Measurements from ENCODE around the gene GRM3. TPM values are rescaled to one million over a fixed set of nuclear protein-coding genes. Genes with fewer than 3 reads are reported as not detected.

Gene GRM3
- total and polyA plus RNA-seq, 2 of the 4 experiments (the other 2 are of a cell fraction), result not detected

GRCh38 chr7:86911659-86912058, 267.9 kb downstream of the GRM3 start:
- H3K4ac ChIP-seq (ENCODE audit: low read depth, low read length), result no peak overlapping the region
- no CpG with 5 or more reads among the region's 1 CpG for whole genome bisulfite sequencing, 2 experiments (ENCODE audit: extremely low coverage in 2 of 2, insufficient read length in 1 of 2)
- no peaks in the 10 kb centered on the region for H3K4me1 ChIP-seq (ENCODE audit: control insufficient read depth, insufficient read depth, low read length)
- H3K9ac ChIP-seq (ENCODE audit: low read depth, low read length), result no peak overlapping the region
- no peak overlapping the region for H3K27ac ChIP-seq (ENCODE audit: insufficient read depth, low read length)
- H3K14ac ChIP-seq (replicated peaks; ENCODE audit: low read depth, low read length), result no peak overlapping the region
- ChIA-PET CTCF (no interaction called here), POLR2A (ENCODE audit: unreplicated experiment) (no interaction called here)
- H3K27me3 ChIP-seq (ENCODE audit: control insufficient read depth, insufficient read depth, low read length), result no peaks in the 10 kb centered on the region
- H3K18ac ChIP-seq (ENCODE audit: low read depth, low read length), result no peak overlapping the region
- BruUV-seq (replicated peaks), result no TSS peak
- no peak overlapping the region for H3K4me2 ChIP-seq (ENCODE audit: low read depth, low read length)
- H2AFZ ChIP-seq (replicated peaks; ENCODE audit: low read length, poor library complexity), result no peak overlapping the region
- dilution Hi-C loops (cut with HindIII; ENCODE audit: low sequenced_read_pairs, unreplicated experiment) (no loop called here), in situ Hi-C loops (cut with MboI; ENCODE audit: low sequenced_read_pairs) (no loop called here), intact Hi-C loops (cut with micrococcal nuclease) (no loop called here)
- H2BK120ac ChIP-seq (ENCODE audit: low read depth, low read length), result no peak overlapping the region
- H4K8ac ChIP-seq (ENCODE audit: low read depth in 2 of 2, low read length in 2 of 2), result no peak overlapping the region
- H2AK5ac ChIP-seq (ENCODE audit: low read depth, low read length), result no peak overlapping the region
- no peaks in the 10 kb centered on the region for H3K9me1 ChIP-seq (ENCODE audit: insufficient read depth, low read length)
- H3K9me3 ChIP-seq (ENCODE audit: control insufficient read depth, insufficient read depth, low read length), result no peaks in the 10 kb centered on the region
- H3K56ac ChIP-seq (ENCODE audit: extremely low read depth, insufficient read depth, low read length), result no peak overlapping the region
- H3K23ac ChIP-seq (ENCODE audit: low read depth, low read length), result no peak overlapping the region
- ATAC-seq (ENCODE audit: low read depth) (no peak), DNase-seq (no peak)
- H3K36me3 ChIP-seq (ENCODE audit: control insufficient read depth, insufficient read depth, low read length), result no peaks in the 10 kb centered on the region
- no peaks in the 10 kb centered on the region for H3K79me1 ChIP-seq (ENCODE audit: low read depth in 1 of 2, low read length in 2 of 2)
- H2BK15ac ChIP-seq (ENCODE audit: low read depth, low read length), result no peak overlapping the region
- H2AK9ac ChIP-seq (replicated peaks; ENCODE audit: low read depth, low read length, poor library complexity), result no peak overlapping the region
- H4K20me1 ChIP-seq (ENCODE audit: insufficient read depth, low read length), result no peaks in the 10 kb centered on the region
- no peak overlapping the region for H4K91ac ChIP-seq (ENCODE audit: insufficient read depth, low read depth, low read length)
- TF ChIP-seq CEBPB (IDR thresholded peaks at IDR 0.05; ENCODE audit: low read depth, low read length), result no peak
- no peak for TF ChIP-seq MAFK (IDR thresholded peaks at IDR 0.05; ENCODE audit: low read depth, low read length)
- no peak for TF ChIP-seq MXI1 (IDR thresholded peaks at IDR 0.05; ENCODE audit: borderline replicate concordance, low read depth, low read length)
- no peak for TF ChIP-seq POLR2A (IDR thresholded peaks at IDR 0.05; ENCODE audit: low read depth, low read length)
- H2BK20ac ChIP-seq (ENCODE audit: low read depth, low read length), result no peak overlapping the region
- no peak overlapping the region for H4K5ac ChIP-seq (ENCODE audit: low read depth, low read length)
- no peak overlapping the region for H3K4me3 ChIP-seq (ENCODE audit: insufficient read depth, low read depth, low read length)
- no peak overlapping the region for H2BK5ac ChIP-seq (ENCODE audit: low read depth, low read length, poor library complexity, severe bottlenecking)
